22Rv1 (cell line): ENCODE data around the gene HOXA10.

ENCODE experiments used
- CTCF ChIP-seq: fragments of 450-650 bp; IDR thresholded peaks from 2 replicates; pipeline ENCODE4 v1.5.1; 2017; ENCODE audit warnings: mild to moderate bottlenecking
- ZFX ChIP-seq: fragments of 450-650 bp; IDR thresholded peaks from 2 replicates; pipeline ENCODE4 v1.6.1; 2017; ENCODE audit warnings: antibody characterized with exemption, borderline replicate concordance

- TF ChIP-seq ZFX (no peak), CTCF (no peak)
Observed at GRCh38 chr7:27191833-27192545, 17.9 kb upstream of the HOXA10 start.
